Glutamatergic neuron (in vitro differentiated cells): ENCODE results near the gene CERCAM. TPM values are rescaled to one million over a fixed set of nuclear protein-coding genes. Genes with fewer than 3 reads are reported as not detected.

Experiments used
- DNase-seq: peaks from one replicate; pipeline ENCODE4 v3.0.0; 2022
- H3K27ac Mint-ChIP-seq: one replicate; pipeline ENCODE4 v1.8.0; 2020; ENCODE audit warnings: mild to moderate bottlenecking, mixed read lengths, inconsistent platforms; ENCODE audit not compliant: unreplicated experiment
- H3K27me3 Mint-ChIP-seq: one replicate; pipeline ENCODE4 v1.8.0; 2020; ENCODE audit warnings: mild to moderate bottlenecking, moderate library complexity, mixed read lengths, inconsistent platforms; ENCODE audit not compliant: unreplicated experiment
- H3K36me3 Mint-ChIP-seq: one replicate; pipeline ENCODE4 v1.8.0; 2020; ENCODE audit warnings: mild to moderate bottlenecking, mixed read lengths, inconsistent platforms; ENCODE audit not compliant: unreplicated experiment
- H3K4me1 Mint-ChIP-seq: one replicate; pipeline ENCODE4 v1.8.0; 2020; ENCODE audit warnings: mild to moderate bottlenecking, low read depth, mixed read lengths, inconsistent platforms; ENCODE audit not compliant: unreplicated experiment
- H3K4me3 Mint-ChIP-seq: one replicate; pipeline ENCODE4 v1.8.0; 2020; ENCODE audit warnings: mild to moderate bottlenecking, mixed read lengths, inconsistent platforms; ENCODE audit not compliant: unreplicated experiment
- H3K9me3 Mint-ChIP-seq: one replicate; pipeline ENCODE4 v1.8.0; 2020; ENCODE audit warnings: mild to moderate bottlenecking, moderate library complexity, mixed read lengths, inconsistent platforms; ENCODE audit not compliant: unreplicated experiment
- total RNA-seq: library from RNA; stranded (reverse); fragmentation: NEBNext Ultra II Directional; extraction: Animal tissue kit (Norgen Biotek cat#: 25700); gene quantifications from one replicate; pipeline ENCODE4 v1.2.1, GENCODE V29; 2021; ENCODE audit not compliant: unreplicated experiment
- TF ChIP-seq, protein P1 (sequence below): fragments of 200-600 bp; sonication (generic); IDR thresholded peaks from one replicate; pipeline ENCODE4 v1.5.0; 2021; ENCODE audit not compliant: partially characterized antibody, unreplicated experiment

The CERCAM gene
- total RNA-seq, 1 donor from 2014 or later, result 56.1 TPM

DNA sequence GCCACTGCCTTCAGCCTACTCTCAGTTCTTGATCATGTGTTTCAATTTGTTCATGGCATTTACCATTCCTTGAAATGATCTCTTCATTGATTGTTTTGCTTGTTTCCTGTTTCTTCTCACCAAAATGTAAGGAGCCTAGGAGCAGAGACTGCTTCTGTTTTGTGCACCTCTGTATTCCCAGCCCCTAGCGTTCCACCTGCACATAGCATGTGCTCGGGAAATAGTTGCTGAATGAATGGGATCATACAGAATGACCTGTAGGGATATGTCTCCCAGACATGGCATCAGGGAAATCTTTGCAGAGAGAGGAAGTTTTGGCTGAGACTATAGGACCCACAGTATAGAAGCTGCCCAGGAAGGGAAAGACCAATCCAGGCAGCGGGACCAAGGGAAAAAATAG lies 6.2 kb upstream of the CERCAM start:
- no peak for DNase-seq
- Mint-ChIP-seq H3K4me3 (no peak overlapping the region), H3K27me3 (no peaks in the 10 kb centered on the region), H3K9me3 (peaks cover 1% of the 10 kb centered on the region), H3K27ac (no peak overlapping the region), H3K4me1 (peaks cover 7% of the 10 kb centered on the region), H3K36me3 (no peaks in the 10 kb centered on the region)
- TF ChIP-seq, protein P1, sequence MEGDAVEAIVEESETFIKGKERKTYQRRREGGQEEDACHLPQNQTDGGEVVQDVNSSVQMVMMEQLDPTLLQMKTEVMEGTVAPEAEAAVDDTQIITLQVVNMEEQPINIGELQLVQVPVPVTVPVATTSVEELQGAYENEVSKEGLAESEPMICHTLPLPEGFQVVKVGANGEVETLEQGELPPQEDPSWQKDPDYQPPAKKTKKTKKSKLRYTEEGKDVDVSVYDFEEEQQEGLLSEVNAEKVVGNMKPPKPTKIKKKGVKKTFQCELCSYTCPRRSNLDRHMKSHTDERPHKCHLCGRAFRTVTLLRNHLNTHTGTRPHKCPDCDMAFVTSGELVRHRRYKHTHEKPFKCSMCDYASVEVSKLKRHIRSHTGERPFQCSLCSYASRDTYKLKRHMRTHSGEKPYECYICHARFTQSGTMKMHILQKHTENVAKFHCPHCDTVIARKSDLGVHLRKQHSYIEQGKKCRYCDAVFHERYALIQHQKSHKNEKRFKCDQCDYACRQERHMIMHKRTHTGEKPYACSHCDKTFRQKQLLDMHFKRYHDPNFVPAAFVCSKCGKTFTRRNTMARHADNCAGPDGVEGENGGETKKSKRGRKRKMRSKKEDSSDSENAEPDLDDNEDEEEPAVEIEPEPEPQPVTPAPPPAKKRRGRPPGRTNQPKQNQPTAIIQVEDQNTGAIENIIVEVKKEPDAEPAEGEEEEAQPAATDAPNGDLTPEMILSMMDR, result no peak

- Mint-ChIP-seq H3K4me1 (peaks cover 7% of the 10 kb centered on the region), H3K27ac (no peak overlapping the region), H3K9me3 (peaks cover 1% of the 10 kb centered on the region), H3K36me3 (no peaks in the 10 kb centered on the region), H3K4me3 (no peak overlapping the region), H3K27me3 (no peaks in the 10 kb centered on the region)
- TF ChIP-seq, protein P1, result no peak
- DNase-seq, result no peak
Measured at GRCh38 chr9:128415281-128415680, 5.4 kb upstream of the CERCAM start.

GRCh38 chr9:128416014-128416413 lies 4.6 kb upstream of the CERCAM start:
- Mint-ChIP-seq H3K27ac (no peak overlapping the region), H3K4me1 (peaks cover 7% of the 10 kb centered on the region)

DNA sequence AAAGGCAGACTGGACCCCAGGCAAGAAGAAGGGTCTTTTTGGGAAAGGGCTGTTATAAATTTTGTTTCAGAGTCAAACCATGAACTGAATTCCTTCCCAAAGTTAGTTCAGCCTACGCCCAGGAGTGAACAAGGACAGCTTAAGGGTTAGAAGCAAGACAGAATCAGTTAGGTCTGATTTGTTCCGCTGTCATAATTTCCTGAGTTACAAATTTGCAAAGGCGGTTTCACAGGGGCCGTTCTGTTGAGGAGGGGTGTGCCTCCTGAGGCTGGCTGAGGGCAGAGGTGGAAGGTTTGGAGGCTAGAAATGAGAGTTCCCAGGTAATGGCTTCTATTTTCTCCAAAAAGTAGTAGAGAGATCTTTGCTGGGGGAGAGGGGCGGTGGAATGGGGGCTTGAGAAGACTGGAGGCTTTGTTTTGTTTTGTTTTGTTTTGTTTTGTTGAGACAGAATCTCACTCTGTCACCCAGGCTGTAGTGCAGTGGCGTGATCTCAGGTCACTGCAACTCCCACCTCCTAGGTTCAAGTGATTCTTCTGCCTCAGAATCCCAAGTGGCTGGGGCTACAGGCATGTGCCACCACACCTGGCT lies 4.1 kb upstream of the CERCAM start:
- H3K27ac Mint-ChIP-seq, result no peak overlapping the region
- no peak for DNase-seq
- TF ChIP-seq, protein P1, result no peak
- no peaks in the 10 kb centered on the region for H3K27me3 Mint-ChIP-seq
- H3K9me3 Mint-ChIP-seq, result no peaks in the 10 kb centered on the region
- H3K4me3 Mint-ChIP-seq, result no peak overlapping the region
- H3K36me3 Mint-ChIP-seq, result no peaks in the 10 kb centered on the region
- H3K4me1 Mint-ChIP-seq, result peaks cover 7% of the 10 kb centered on the region

More at GRCh38 chr9:128416014-128416413, 4.6 kb upstream of the CERCAM start:
- DNase-seq, result no peak
- no peaks in the 10 kb centered on the region for H3K36me3 Mint-ChIP-seq
- TF ChIP-seq, protein P1, result no peak
- no peaks in the 10 kb centered on the region for H3K9me3 Mint-ChIP-seq
- H3K4me3 Mint-ChIP-seq, result no peak overlapping the region
- no peaks in the 10 kb centered on the region for H3K27me3 Mint-ChIP-seq

- no peaks in the 10 kb centered on the region for H3K36me3 Mint-ChIP-seq
- TF ChIP-seq, protein P1, result no peak
- H3K4me3 Mint-ChIP-seq, result peak overlapping the region; percentile 61
- DNase-seq, result no peak
- peaks cover 7% of the 10 kb centered on the region for H3K4me1 Mint-ChIP-seq
- no peaks in the 10 kb centered on the region for H3K9me3 Mint-ChIP-seq
- H3K27me3 Mint-ChIP-seq, result peaks cover 4% of the 10 kb centered on the region
- no peak overlapping the region for H3K27ac Mint-ChIP-seq
Measured at GRCh38 chr9:128419061-128419925, 1.4 kb upstream of the CERCAM start.
